WTC11 (cell line): ENCODE results near the gene OSBPL5. TPM values are rescaled to one million over a fixed set of nuclear protein-coding genes. Genes with fewer than 3 reads are reported as not detected.

ENCODE experiments used
- ATAC-seq: fragments of 200-7000 bp; cut with Tn5 transposase; 2 replicates; pipeline ENCODE4 v1.10.0; 2021; ENCODE audit warnings: mild to moderate bottlenecking, moderate library complexity
- CTCF ChIA-PET: fragments of 300-600 bp; sonication (Branson Sonifier 250); formaldehyde crosslinking; loops from one replicate; lab custom pipeline; 2021; ENCODE audit warnings: antibody characterized with exemption; lab: Charles Lee
- POLR2A ChIA-PET: fragments of 350-600 bp; sonication (Branson Sonifier 250); formaldehyde crosslinking; loops from one replicate; lab custom pipeline; 2021; ENCODE audit warnings: antibody characterized with exemption; lab: Charles Lee
- DNase-seq: peaks from one replicate; pipeline ENCODE4 v3.0.0; 2021; ENCODE audit warnings: low spot score
- H3K27ac Mint-ChIP-seq: 2 replicates; pipeline ENCODE4 v1.8.0; 2021; ENCODE audit warnings: mixed read lengths
- H3K27me3 Mint-ChIP-seq: 2 replicates; pipeline ENCODE4 v1.8.0; 2021; ENCODE audit warnings: low read depth, mild to moderate bottlenecking, moderate library complexity, mixed read lengths
- H3K36me3 Mint-ChIP-seq: 2 replicates; pipeline ENCODE4 v1.8.0; 2021; ENCODE audit warnings: mixed read lengths
- H3K4me1 Mint-ChIP-seq: 2 replicates; pipeline ENCODE4 v1.8.0; 2022; ENCODE audit warnings: mixed read lengths
- H3K4me3 Mint-ChIP-seq: 2 replicates; pipeline ENCODE4 v1.8.0; 2021; ENCODE audit warnings: mild to moderate bottlenecking, moderate library complexity, mixed read lengths
- H3K9me3 Mint-ChIP-seq: 2 replicates; pipeline ENCODE4 v1.8.0; 2021; ENCODE audit warnings: mixed read lengths
- CREB1 ChIP-seq: sonication (generic); formaldehyde crosslinking; IDR thresholded peaks from 2 replicates; pipeline ENCODE4 v1.8.0; 2023; ENCODE audit warnings: mild to moderate bottlenecking, missing genetic modification reagents
- CREM ChIP-seq: sonication (generic); formaldehyde crosslinking; IDR thresholded peaks from 2 replicates; pipeline ENCODE4 v1.8.1; 2022; ENCODE audit warnings: mild to moderate bottlenecking, missing genetic modification reagents, moderate library complexity
- ETV6 ChIP-seq: sonication (generic); formaldehyde crosslinking; IDR thresholded peaks from 2 replicates; pipeline ENCODE4 v1.8.1; 2022; ENCODE audit warnings: mild to moderate bottlenecking, missing genetic modification reagents
- FOXK1 ChIP-seq: sonication (generic); formaldehyde crosslinking; IDR thresholded peaks from 2 replicates; pipeline ENCODE4 v1.8.0; 2022; ENCODE audit warnings: mild to moderate bottlenecking, moderate library complexity, missing genetic modification reagents
- FOXP1 ChIP-seq: sonication (generic); formaldehyde crosslinking; IDR thresholded peaks from 2 replicates; pipeline ENCODE4 v1.8.0; 2022; ENCODE audit warnings: missing genetic modification reagents, mild to moderate bottlenecking, moderate library complexity, borderline replicate concordance
- KAT7 ChIP-seq: sonication (generic); formaldehyde crosslinking; IDR thresholded peaks from 2 replicates; pipeline ENCODE4 v1.8.1; 2023; ENCODE audit warnings: missing genetic modification reagents, mild to moderate bottlenecking, borderline replicate concordance
- MYBL2 ChIP-seq: sonication (generic); formaldehyde crosslinking; IDR thresholded peaks from 2 replicates; pipeline ENCODE4 v1.8.1; 2023; ENCODE audit warnings: mild to moderate bottlenecking, moderate library complexity, missing genetic modification reagents
- NFYB ChIP-seq: sonication (generic); formaldehyde crosslinking; conservative IDR thresholded peaks from 2 replicates; pipeline ENCODE4 v1.8.0; 2022; ENCODE audit warnings: low read depth, missing genetic modification reagents
- NR2C2 ChIP-seq: sonication (generic); formaldehyde crosslinking; IDR thresholded peaks from 2 replicates; pipeline ENCODE4 v1.8.0; 2022; ENCODE audit warnings: mild to moderate bottlenecking, missing genetic modification reagents
- NR3C1 ChIP-seq: sonication (generic); formaldehyde crosslinking; conservative IDR thresholded peaks from 2 replicates; pipeline ENCODE4 v1.8.1; 2023; ENCODE audit warnings: low read depth, mild to moderate bottlenecking, missing genetic modification reagents
- SMAD3 ChIP-seq: sonication (generic); formaldehyde crosslinking; IDR thresholded peaks from 2 replicates; pipeline ENCODE4 v1.8.0; 2022; ENCODE audit warnings: missing genetic modification reagents, mild to moderate bottlenecking, borderline replicate concordance
- SOX15 ChIP-seq: fragments of 250-450 bp; sonication (Bioruptor Pico); IDR thresholded peaks from 2 replicates; pipeline ENCODE4 v1.9.0; 2021; ENCODE audit warnings: mild to moderate bottlenecking
- ZNF317 ChIP-seq: sonication (generic); formaldehyde crosslinking; IDR thresholded peaks from 2 replicates; pipeline ENCODE4 v1.8.1; 2023; ENCODE audit warnings: low read depth, mild to moderate bottlenecking, moderate library complexity, missing genetic modification reagents, borderline replicate concordance
- total RNA-seq: library from RNA; stranded (reverse); gene quantifications from 3 replicates; pipeline ENCODE4 v1.2.3, GENCODE V29; 2021
- TF ChIP-seq, protein P1 (sequence below): sonication (generic); formaldehyde crosslinking; IDR thresholded peaks from 2 replicates; pipeline ENCODE4 v1.8.0; 2022; ENCODE audit warnings: mild to moderate bottlenecking, missing genetic modification reagents
- TF ChIP-seq, protein P2 (sequence below): fragments of 250-450 bp; sonication (Bioruptor Pico); IDR thresholded peaks from 2 replicates; pipeline ENCODE4 v1.9.0; 2021; ENCODE audit warnings: moderate library complexity, mild to moderate bottlenecking, inconsistent platforms, borderline replicate concordance
- TF ChIP-seq, protein P3 (sequence below): sonication (generic); formaldehyde crosslinking; IDR thresholded peaks from 2 replicates; pipeline ENCODE4 v1.8.1; 2023; ENCODE audit warnings: mild to moderate bottlenecking, missing genetic modification reagents
- TF ChIP-seq, protein P4 (sequence below): fragments of 200-600 bp; IDR thresholded peaks from 2 replicates; pipeline ENCODE4 v1.8.0; 2022; ENCODE audit warnings: antibody characterized with exemption
- TF ChIP-seq, protein P5 (sequence below): sonication (generic); formaldehyde crosslinking; IDR thresholded peaks from 2 replicates; pipeline ENCODE4 v1.8.1; 2023; ENCODE audit warnings: mild to moderate bottlenecking, moderate library complexity, missing genetic modification reagents

OSBPL5 gene
- total RNA-seq, 1 experiment from 2014 or later: 17.7 TPM

DNA sequence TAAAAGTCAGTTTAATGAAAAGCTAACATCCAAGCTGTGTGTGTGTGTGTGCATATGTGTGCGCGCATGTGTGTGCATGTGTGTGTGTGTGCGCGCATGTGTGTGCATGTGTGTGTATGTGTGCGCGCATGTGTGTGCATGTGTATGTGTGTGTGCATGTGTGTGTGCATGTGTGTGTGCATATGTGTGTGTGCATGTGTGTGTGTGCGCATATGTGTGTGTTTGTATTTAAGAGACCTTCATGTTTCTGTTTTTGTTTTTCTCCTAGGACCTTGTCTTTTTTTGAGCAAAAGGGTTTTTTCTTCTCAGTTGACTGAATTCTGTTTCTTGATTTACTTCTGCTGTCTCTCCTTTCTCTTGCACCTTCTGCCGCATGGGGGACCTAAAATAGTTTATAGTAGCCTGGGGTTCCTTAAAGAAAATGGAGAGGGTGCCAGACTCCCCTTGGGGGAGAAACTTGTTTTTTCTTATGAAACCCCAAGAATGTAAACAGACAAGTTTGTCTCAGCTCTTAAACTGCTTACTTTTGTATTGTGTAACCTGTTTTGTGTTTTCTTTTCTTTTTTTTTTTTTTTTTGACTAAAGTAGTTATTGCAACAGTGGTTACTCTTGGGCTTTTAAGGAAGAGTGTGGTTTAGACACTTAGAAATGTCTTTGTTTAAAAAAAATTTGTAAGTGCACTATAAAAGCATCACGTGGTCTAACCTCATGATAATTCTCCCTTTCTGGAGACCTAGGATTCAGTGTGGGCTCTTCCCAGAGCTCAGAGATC lies 53.0 kb downstream of the OSBPL5 start:
- H3K27ac Mint-ChIP-seq: no peak overlapping the region
- H3K36me3 Mint-ChIP-seq: peaks cover 57% of the 10 kb centered on the region
- TF ChIP-seq NR2C2 (CRISPR knock-in tag): no peak
- H3K4me3 Mint-ChIP-seq: no peak overlapping the region
- peaks cover 61% of the 10 kb centered on the region for H3K9me3 Mint-ChIP-seq
- ChIA-PET CTCF (interaction anchor here (4.1 kb wide), 1 partner anchor 20 kb away, joined by 28 read pairs; no protein-coding TSS in a partner anchor), POLR2A (no interaction called here)
- ATAC-seq (no peak), DNase-seq (no peak)
- peaks cover 6% of the 10 kb centered on the region for H3K27me3 Mint-ChIP-seq
- H3K4me1 Mint-ChIP-seq: peaks cover 13% of the 10 kb centered on the region

DNA sequence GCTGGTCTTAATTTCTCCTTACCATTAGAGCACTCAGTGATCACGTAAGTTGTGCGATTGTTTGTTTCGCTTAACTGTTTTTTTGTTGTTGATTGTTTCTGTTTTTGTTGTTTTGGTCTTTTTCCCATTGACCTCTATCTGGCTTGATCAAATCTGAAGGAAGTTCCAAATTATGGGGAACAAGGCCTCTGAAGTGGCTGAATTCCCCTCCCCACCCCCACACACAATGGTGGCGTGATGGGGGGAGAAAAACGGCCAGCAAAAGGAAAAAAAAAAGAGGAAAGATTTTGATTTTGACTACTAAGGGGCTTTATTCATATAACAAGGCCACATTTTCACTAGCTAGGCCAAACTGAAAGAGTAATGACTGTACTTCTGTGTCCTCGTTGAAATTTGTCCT lies 53.6 kb downstream of the OSBPL5 start:
- Mint-ChIP-seq H3K9me3 (peaks cover 57% of the 10 kb centered on the region), H3K4me3 (no peak overlapping the region), H3K36me3 (peaks cover 52% of the 10 kb centered on the region), H3K27ac (no peak overlapping the region), H3K27me3 (peaks cover 3% of the 10 kb centered on the region; the same call in 1 of the 2 replicates), H3K4me1 (peaks cover 16% of the 10 kb centered on the region)
- DNase-seq (no peak), ATAC-seq (no peak)
- CTCF ChIA-PET: interaction anchor here (4.1 kb wide), 1 partner anchor 19 kb away, joined by 28 read pairs; no protein-coding TSS in a partner anchor
- no peak for TF ChIP-seq ETV6 (CRISPR knock-in tag)
- no peak for TF ChIP-seq CREB1 (CRISPR knock-in tag)
- TF ChIP-seq, protein P1, sequence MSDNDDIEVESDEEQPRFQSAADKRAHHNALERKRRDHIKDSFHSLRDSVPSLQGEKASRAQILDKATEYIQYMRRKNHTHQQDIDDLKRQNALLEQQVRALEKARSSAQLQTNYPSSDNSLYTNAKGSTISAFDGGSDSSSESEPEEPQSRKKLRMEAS (CRISPR knock-in tag): no peak
- TF ChIP-seq, protein P2, sequence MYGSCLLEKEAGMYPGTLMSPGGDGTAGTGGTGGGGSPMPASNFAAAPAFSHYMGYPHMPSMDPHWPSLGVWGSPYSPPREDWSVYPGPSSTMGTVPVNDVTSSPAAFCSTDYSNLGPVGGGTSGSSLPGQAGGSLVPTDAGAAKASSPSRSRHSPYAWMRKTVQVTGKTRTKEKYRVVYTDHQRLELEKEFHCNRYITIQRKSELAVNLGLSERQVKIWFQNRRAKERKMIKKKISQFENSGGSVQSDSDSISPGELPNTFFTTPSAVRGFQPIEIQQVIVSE (CRISPR knock-in tag): no peak
- TF ChIP-seq, protein P3, sequence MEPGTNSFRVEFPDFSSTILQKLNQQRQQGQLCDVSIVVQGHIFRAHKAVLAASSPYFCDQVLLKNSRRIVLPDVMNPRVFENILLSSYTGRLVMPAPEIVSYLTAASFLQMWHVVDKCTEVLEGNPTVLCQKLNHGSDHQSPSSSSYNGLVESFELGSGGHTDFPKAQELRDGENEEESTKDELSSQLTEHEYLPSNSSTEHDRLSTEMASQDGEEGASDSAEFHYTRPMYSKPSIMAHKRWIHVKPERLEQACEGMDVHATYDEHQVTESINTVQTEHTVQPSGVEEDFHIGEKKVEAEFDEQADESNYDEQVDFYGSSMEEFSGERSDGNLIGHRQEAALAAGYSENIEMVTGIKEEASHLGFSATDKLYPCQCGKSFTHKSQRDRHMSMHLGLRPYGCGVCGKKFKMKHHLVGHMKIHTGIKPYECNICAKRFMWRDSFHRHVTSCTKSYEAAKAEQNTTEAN (CRISPR knock-in tag): no peak
- TF ChIP-seq SOX15 (CRISPR knock-in tag): no peak
- no peak for TF ChIP-seq MYBL2 (CRISPR knock-in tag)
- TF ChIP-seq FOXK1 (CRISPR knock-in tag): no peak
- no peak for TF ChIP-seq NFYB (CRISPR knock-in tag)
- no peak for TF ChIP-seq KAT7 (CRISPR knock-in tag)
- POLR2A ChIA-PET: no interaction called here

DNA sequence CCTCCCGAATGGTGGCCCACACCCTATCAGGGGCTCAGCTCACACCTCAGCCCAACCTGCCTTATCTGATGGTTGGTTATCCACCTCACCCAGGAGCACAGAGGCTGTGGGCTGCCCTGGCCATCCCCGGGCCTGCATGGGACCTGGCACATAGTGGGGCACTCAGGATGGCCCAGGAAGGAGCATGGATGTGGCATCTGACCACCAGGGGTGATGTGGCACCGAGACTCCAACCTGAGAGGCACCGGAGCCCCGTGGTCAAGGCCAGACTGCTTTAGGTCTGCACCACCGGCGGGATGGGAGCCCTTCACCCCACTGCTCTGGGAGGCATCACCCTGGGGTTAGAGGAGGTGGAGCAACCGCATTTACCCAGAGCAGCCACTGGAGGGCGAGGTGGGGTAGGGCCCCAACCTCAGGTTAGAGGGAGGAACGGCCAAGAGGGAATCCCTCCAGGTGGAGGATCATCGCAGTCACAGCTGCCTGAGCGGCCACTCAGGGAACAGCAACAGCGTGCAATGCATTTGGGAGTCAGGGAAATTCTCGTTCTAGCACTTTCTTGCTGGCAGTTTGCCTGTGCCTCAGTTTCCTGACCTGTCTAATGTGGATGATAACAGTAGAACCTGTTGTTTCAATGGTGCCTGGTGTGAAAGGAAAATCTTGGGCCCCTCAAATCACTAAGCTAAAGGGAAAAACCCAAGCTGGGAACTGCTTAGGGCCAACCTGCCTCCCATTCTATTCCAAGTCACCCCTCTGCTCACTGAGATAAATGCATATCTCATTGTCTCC lies 55.0 kb downstream of the OSBPL5 start:
- Mint-ChIP-seq H3K27ac (no peak overlapping the region), H3K4me3 (no peak overlapping the region), H3K9me3 (peaks cover 45% of the 10 kb centered on the region)
- peak; percentile 85 for DNase-seq
- CTCF ChIA-PET: interaction anchor here (0.6 to 4.1 kb wide), 27 partner anchors 10 to 114 kb away, joined by 3 to 28 read pairs (median 4); partner anchors contain the start of gene OSBPL5
- TF ChIP-seq FOXP1 (CRISPR knock-in tag) (peak; percentile 41; the same call in 1 of the 2 replicates), CREM (no peak), SMAD3 (CRISPR knock-in tag) (no peak), NR3C1 (CRISPR knock-in tag) (no peak), ETV6 (CRISPR knock-in tag) (0 out of 2 replicates have a peak, but pooled peaks have one; percentile 29), ZNF317 (CRISPR knock-in tag) (no peak)
- TF ChIP-seq, protein P4, sequence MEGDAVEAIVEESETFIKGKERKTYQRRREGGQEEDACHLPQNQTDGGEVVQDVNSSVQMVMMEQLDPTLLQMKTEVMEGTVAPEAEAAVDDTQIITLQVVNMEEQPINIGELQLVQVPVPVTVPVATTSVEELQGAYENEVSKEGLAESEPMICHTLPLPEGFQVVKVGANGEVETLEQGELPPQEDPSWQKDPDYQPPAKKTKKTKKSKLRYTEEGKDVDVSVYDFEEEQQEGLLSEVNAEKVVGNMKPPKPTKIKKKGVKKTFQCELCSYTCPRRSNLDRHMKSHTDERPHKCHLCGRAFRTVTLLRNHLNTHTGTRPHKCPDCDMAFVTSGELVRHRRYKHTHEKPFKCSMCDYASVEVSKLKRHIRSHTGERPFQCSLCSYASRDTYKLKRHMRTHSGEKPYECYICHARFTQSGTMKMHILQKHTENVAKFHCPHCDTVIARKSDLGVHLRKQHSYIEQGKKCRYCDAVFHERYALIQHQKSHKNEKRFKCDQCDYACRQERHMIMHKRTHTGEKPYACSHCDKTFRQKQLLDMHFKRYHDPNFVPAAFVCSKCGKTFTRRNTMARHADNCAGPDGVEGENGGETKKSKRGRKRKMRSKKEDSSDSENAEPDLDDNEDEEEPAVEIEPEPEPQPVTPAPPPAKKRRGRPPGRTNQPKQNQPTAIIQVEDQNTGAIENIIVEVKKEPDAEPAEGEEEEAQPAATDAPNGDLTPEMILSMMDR: peak; percentile 65
- TF ChIP-seq, protein P5, sequence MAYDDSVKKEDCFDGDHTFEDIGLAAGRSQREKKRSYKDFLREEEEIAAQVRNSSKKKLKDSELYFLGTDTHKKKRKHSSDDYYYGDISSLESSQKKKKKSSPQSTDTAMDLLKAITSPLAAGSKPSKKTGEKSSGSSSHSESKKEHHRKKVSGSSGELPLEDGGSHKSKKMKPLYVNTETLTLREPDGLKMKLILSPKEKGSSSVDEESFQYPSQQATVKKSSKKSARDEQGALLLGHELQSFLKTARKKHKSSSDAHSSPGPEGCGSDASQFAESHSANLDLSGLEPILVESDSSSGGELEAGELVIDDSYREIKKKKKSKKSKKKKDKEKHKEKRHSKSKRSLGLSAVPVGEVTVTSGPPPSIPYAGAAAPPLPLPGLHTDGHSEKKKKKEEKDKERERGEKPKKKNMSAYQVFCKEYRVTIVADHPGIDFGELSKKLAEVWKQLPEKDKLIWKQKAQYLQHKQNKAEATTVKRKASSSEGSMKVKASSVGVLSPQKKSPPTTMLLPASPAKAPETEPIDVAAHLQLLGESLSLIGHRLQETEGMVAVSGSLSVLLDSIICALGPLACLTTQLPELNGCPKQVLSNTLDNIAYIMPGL: 0 out of 2 replicates have a peak, but pooled peaks have one; percentile 24
- TF ChIP-seq, all 79 proteins: peak for 4
- H3K36me3 Mint-ChIP-seq: peaks cover 39% of the 10 kb centered on the region
- H3K27me3 Mint-ChIP-seq: peaks cover 3% of the 10 kb centered on the region; the same call in 1 of the 2 replicates
- H3K4me1 Mint-ChIP-seq: peaks cover 17% of the 10 kb centered on the region
- peak; percentile 93 for ATAC-seq
- POLR2A ChIA-PET: interaction anchor here (0.6 to 1.0 kb wide), 2 partner anchors 14 to 105 kb away, joined by 3 to 4 read pairs; no protein-coding TSS in a partner anchor
